NCI-H345 treated with DMSO at 0.1 percent for 48 hours (cell line): Measurements from ENCODE around the gene SELENOV.

Source experiments
- DNase-seq: peaks from one replicate; lab custom pipeline; 2025; ENCODE audit not compliant: unreplicated experiment; lab: John Stamatoyannopoulos, UW

Gene SELENOV

GRCh38 chr19:39518458-39518857 lies 3.5 kb downstream of the SELENOV start:
- no peak for DNase-seq

- DNase-seq, result no peak
Observed at GRCh38 chr19:39518975-39519374, 4.0 kb downstream of the SELENOV start.

- DNase-seq, result no peak
Observed at GRCh38 chr19:39520541-39521484, 5.9 kb downstream of the SELENOV start.

- DNase-seq, result no peak
Observed at GRCh38 chr19:39524495-39524894, 9.6 kb downstream of the SELENOV start.

- DNase-seq, result no peak
Observed at GRCh38 chr19:39525205-39525604, 10.3 kb downstream of the SELENOV start.

- no peak for DNase-seq
Observed at GRCh38 chr19:39531834-39532232, 16.9 kb downstream of the SELENOV start.

- peak; percentile 100 for DNase-seq
Observed at GRCh38 chr19:39532233-39533002, 17.5 kb downstream of the SELENOV start, which contains the start of gene EID2B. Gene EID2B, minus strand, starts transcription at chr19:39532852. Its CDS starts 50 bp downstream, at chr19:39532802.

GRCh38 chr19:39533003-39533512 lies 18.1 kb downstream of the SELENOV start:
- DNase-seq, result no peak

GRCh38 chr19:39533791-39534190 lies 18.9 kb downstream of the SELENOV start:
- no peak for DNase-seq

GRCh38 chr19:39539165-39539517 lies 24.2 kb downstream of the SELENOV start:
- DNase-seq, result no peak

- DNase-seq, result peak; percentile 100
Observed at GRCh38 chr19:39539518-39540332, 24.8 kb downstream of the SELENOV start, which contains the start of gene EID2. Gene EID2, minus strand, starts transcription at chr19:39540161. Its CDS starts 82 bp downstream, at chr19:39540079.

- DNase-seq, result no peak
Observed at GRCh38 chr19:39540333-39540673, 25.4 kb downstream of the SELENOV start.

GRCh38 chr19:39542206-39542605 lies 27.3 kb downstream of the SELENOV start:
- no peak for DNase-seq

- no peak for DNase-seq
Observed at GRCh38 chr19:39543477-39543857, 28.5 kb downstream of the SELENOV start.

- DNase-seq, result no peak
Observed at GRCh38 chr19:39544226-39544903, 29.4 kb downstream of the SELENOV start.

- no peak for DNase-seq
Observed at GRCh38 chr19:39544911-39545310, 30.0 kb downstream of the SELENOV start.

- no peak for DNase-seq
Observed at GRCh38 chr19:39546599-39546998, 31.7 kb downstream of the SELENOV start.

GRCh38 chr19:39550197-39550596 lies 35.3 kb downstream of the SELENOV start:
- DNase-seq, result no peak

GRCh38 chr19:39553082-39553652 lies 38.2 kb downstream of the SELENOV start:
- no peak for DNase-seq

- DNase-seq, result no peak
Observed at GRCh38 chr19:39554701-39555311, 39.9 kb downstream of the SELENOV start.
